Mucosa of rectum (tissue), 2 donors: ENCODE measurements around the gene SNAI1.

ENCODE experiments used
- H3K27ac ChIP-seq, 2 donors: one replicate each; pipeline ENCODE4 v1.7.0; 2013; ENCODE audit warnings: inconsistent platforms in 2 of 2, low read depth in 2 of 2, low read length in 2 of 2
- H3K27me3 ChIP-seq, 2 donors: one replicate each; pipeline ENCODE4 v1.7.0; 2013; ENCODE audit warnings: low read length in 2 of 2; ENCODE audit not compliant: control insufficient read depth in 2 of 2, insufficient read depth in 2 of 2
- H3K36me3 ChIP-seq, 2 donors: one replicate each; pipeline ENCODE4 v1.7.0; 2013; ENCODE audit warnings: low read length in 2 of 2; ENCODE audit not compliant: control insufficient read depth in 2 of 2, insufficient read depth in 2 of 2
- H3K4me1 ChIP-seq, 2 donors: one replicate each; pipeline ENCODE4 v1.7.0; 2013; ENCODE audit warnings: low read length in 2 of 2, mild to moderate bottlenecking in 1 of 2; ENCODE audit not compliant: control insufficient read depth in 2 of 2, insufficient read depth in 2 of 2
- H3K4me3 ChIP-seq, 2 donors: one replicate each; pipeline ENCODE4 v1.7.0; 2013; ENCODE audit warnings: low read length in 2 of 2
- H3K9ac ChIP-seq, 2 donors: one replicate each; pipeline ENCODE4 v1.7.0; 2013; ENCODE audit warnings: low read length in 2 of 2, low read depth in 1 of 2, mild to moderate bottlenecking in 1 of 2
- H3K9me3 ChIP-seq, 2 donors: one replicate each; pipeline ENCODE4 v1.7.0; 2013; ENCODE audit warnings: low read length in 2 of 2; ENCODE audit not compliant: control insufficient read depth in 2 of 2
- donor health status: healthy.
- donor health status: Normal muscosa, but diverticular disease.

SNAI1 gene

GRCh38 chr20:50012282-50013263 lies 29.8 kb downstream of the SNAI1 start:
- H3K27ac ChIP-seq = no peak overlapping the region
- H3K9me3 ChIP-seq = no peaks in the 10 kb centered on the region
- no peaks in the 10 kb centered on the region for H3K4me1 ChIP-seq
- H3K27me3 ChIP-seq = peaks cover 7 to 17% of the 10 kb centered on the region in 2 donors
- no peak overlapping the region for H3K9ac ChIP-seq
- no peaks in the 10 kb centered on the region for H3K36me3 ChIP-seq
- H3K4me3 ChIP-seq = no peak overlapping the region

- H3K9me3 ChIP-seq = no peaks in the 10 kb centered on the region
- no peak overlapping the region for H3K9ac ChIP-seq
- H3K27me3 ChIP-seq = peaks cover 3 to 11% of the 10 kb centered on the region in 2 donors
- no peak overlapping the region for H3K27ac ChIP-seq
- H3K4me1 ChIP-seq = no peaks in the 10 kb centered on the region
- H3K4me3 ChIP-seq = no peak overlapping the region
- no peaks in the 10 kb centered on the region for H3K36me3 ChIP-seq
Measured at GRCh38 chr20:50013976-50014375, 31.2 kb downstream of the SNAI1 start.

- no peak overlapping the region for H3K9ac ChIP-seq
- no peaks in the 10 kb centered on the region for H3K4me1 ChIP-seq
- peaks cover 0 to 6% of the 10 kb centered on the region in 2 donors for H3K27me3 ChIP-seq
- no peak overlapping the region for H3K27ac ChIP-seq
- no peak overlapping the region for H3K4me3 ChIP-seq
- no peaks in the 10 kb centered on the region for H3K36me3 ChIP-seq
- H3K9me3 ChIP-seq = no peaks in the 10 kb centered on the region
Measured at GRCh38 chr20:50014570-50015562, 32.1 kb downstream of the SNAI1 start.

GRCh38 chr20:50015636-50015992 lies 32.8 kb downstream of the SNAI1 start:
- Histone ChIP-seq H3K27me3 (no peaks in the 10 kb centered on the region), H3K36me3 (no peaks in the 10 kb centered on the region), H3K9me3 (no peaks in the 10 kb centered on the region), H3K4me1 (no peaks in the 10 kb centered on the region), H3K4me3 (no peak overlapping the region), H3K9ac (no peak overlapping the region), H3K27ac (no peak overlapping the region)

- Histone ChIP-seq H3K9me3 (no peaks in the 10 kb centered on the region), H3K27ac (no peak overlapping the region), H3K9ac (no peak overlapping the region)
Measured at GRCh38 chr20:50015993-50016770, 33.4 kb downstream of the SNAI1 start.

GRCh38 chr20:50017160-50017559 lies 34.4 kb downstream of the SNAI1 start:
- Histone ChIP-seq H3K4me3 (no peak overlapping the region), H3K9ac (no peak overlapping the region), H3K27me3 (no peaks in the 10 kb centered on the region), H3K36me3 (no peaks in the 10 kb centered on the region), H3K4me1 (no peaks in the 10 kb centered on the region), H3K9me3 (no peaks in the 10 kb centered on the region), H3K27ac (no peak overlapping the region)

More at GRCh38 chr20:50015993-50016770, 33.4 kb downstream of the SNAI1 start:
- Histone ChIP-seq H3K4me1 (no peaks in the 10 kb centered on the region), H3K36me3 (no peaks in the 10 kb centered on the region), H3K27me3 (no peaks in the 10 kb centered on the region), H3K4me3 (no peak overlapping the region)

- H3K9ac ChIP-seq = no peak overlapping the region
- H3K27me3 ChIP-seq = no peaks in the 10 kb centered on the region
- H3K4me1 ChIP-seq = no peaks in the 10 kb centered on the region
- no peaks in the 10 kb centered on the region for H3K9me3 ChIP-seq
- H3K4me3 ChIP-seq = no peak overlapping the region
- no peaks in the 10 kb centered on the region for H3K36me3 ChIP-seq
- no peak overlapping the region for H3K27ac ChIP-seq
Measured at GRCh38 chr20:50017576-50018248, 34.9 kb downstream of the SNAI1 start.

GRCh38 chr20:50019466-50020256 lies 36.9 kb downstream of the SNAI1 start:
- no peak overlapping the region for H3K27ac ChIP-seq
- no peaks in the 10 kb centered on the region for H3K4me1 ChIP-seq
- no peaks in the 10 kb centered on the region for H3K9me3 ChIP-seq
- no peak overlapping the region for H3K9ac ChIP-seq
- H3K4me3 ChIP-seq = no peak overlapping the region
- no peaks in the 10 kb centered on the region for H3K36me3 ChIP-seq
- H3K27me3 ChIP-seq = no peaks in the 10 kb centered on the region

GRCh38 chr20:50020288-50020687 lies 37.5 kb downstream of the SNAI1 start:
- H3K4me3 ChIP-seq = no peak overlapping the region
- H3K9me3 ChIP-seq = no peaks in the 10 kb centered on the region
- H3K36me3 ChIP-seq = no peaks in the 10 kb centered on the region
- H3K27me3 ChIP-seq = no peaks in the 10 kb centered on the region
- no peak overlapping the region for H3K27ac ChIP-seq
- H3K4me1 ChIP-seq = no peaks in the 10 kb centered on the region
- no peak overlapping the region for H3K9ac ChIP-seq
